ENCODE data around the gene ZC3H15.
"Not testable (repeated sequence)": the region's sequence is repeated elsewhere in the genome, so short reads cannot be mapped to it uniquely, and the experiment has no call there.

ZC3H15 gene

GRCh38 chr2:186485871-186486650 is at the start of gene ZC3H15:
ZC3H15 (plus strand) TSS chr2:186486260; CDS start chr2:186486383, 123 bp downstream.
- peak; percentile 96 for DNase-seq (ENCODE audit: low read depth, low spot score)

- no peak for DNase-seq (ENCODE audit: low read depth, low spot score)
Measured at GRCh38 chr2:186437719-186438118, 48.3 kb upstream of the ZC3H15 start.

- not testable (repeated sequence) for DNase-seq (ENCODE audit: low read depth, low spot score)
Measured at GRCh38 chr2:186439673-186440095, 46.4 kb upstream of the ZC3H15 start.

- no peak for DNase-seq (ENCODE audit: low read depth, low spot score)
Measured at GRCh38 chr2:186440506-186440905, 45.6 kb upstream of the ZC3H15 start.

GRCh38 chr2:186442885-186443284 is 43.2 kb upstream of the ZC3H15 start:
- DNase-seq (ENCODE audit: low read depth, low spot score), result no peak

- no peak for DNase-seq (ENCODE audit: low read depth, low spot score)
Measured at GRCh38 chr2:186443851-186444250, 42.2 kb upstream of the ZC3H15 start.

- no peak for DNase-seq (ENCODE audit: low read depth, low spot score)
Measured at GRCh38 chr2:186445506-186445905, 40.6 kb upstream of the ZC3H15 start.

GRCh38 chr2:186455613-186456012 is 30.4 kb upstream of the ZC3H15 start:
- DNase-seq (ENCODE audit: low read depth, low spot score), result no peak

- no peak for DNase-seq (ENCODE audit: low read depth, low spot score)
Measured at GRCh38 chr2:186456941-186457340, 29.1 kb upstream of the ZC3H15 start.

- peak; percentile 14 for DNase-seq (ENCODE audit: low read depth, low spot score)
Measured at GRCh38 chr2:186457908-186458307, 28.2 kb upstream of the ZC3H15 start.

GRCh38 chr2:186459009-186459408 is 27.1 kb upstream of the ZC3H15 start:
- no peak for DNase-seq (ENCODE audit: low read depth, low spot score)

- no peak for DNase-seq (ENCODE audit: low read depth, low spot score)
Measured at GRCh38 chr2:186460465-186460864, 25.6 kb upstream of the ZC3H15 start.

- DNase-seq (ENCODE audit: low read depth, low spot score), result no peak
Measured at GRCh38 chr2:186466743-186467142, 19.3 kb upstream of the ZC3H15 start.

GRCh38 chr2:186467421-186467820 is 18.6 kb upstream of the ZC3H15 start:
- DNase-seq (ENCODE audit: low read depth, low spot score), result no peak

- DNase-seq (ENCODE audit: low read depth, low spot score), result not testable (repeated sequence)
Measured at GRCh38 chr2:186472722-186473493, 13.2 kb upstream of the ZC3H15 start.

- not testable (repeated sequence) for DNase-seq (ENCODE audit: low read depth, low spot score)
Measured at GRCh38 chr2:186474239-186474638, 11.8 kb upstream of the ZC3H15 start.

GRCh38 chr2:186477790-186478189 is 8.3 kb upstream of the ZC3H15 start:
- DNase-seq (ENCODE audit: low read depth, low spot score), result no peak

GRCh38 chr2:186480991-186481390 is 5.1 kb upstream of the ZC3H15 start:
- DNase-seq (ENCODE audit: low read depth, low spot score), result no peak

GRCh38 chr2:186484062-186484735 is 1.9 kb upstream of the ZC3H15 start:
- DNase-seq (ENCODE audit: low read depth, low spot score), result no peak

GRCh38 chr2:186485576-186485870 is 537 bp upstream of the ZC3H15 start:
- DNase-seq (ENCODE audit: low read depth, low spot score), result no peak

- no peak for DNase-seq (ENCODE audit: low read depth, low spot score)
Measured at GRCh38 chr2:186486651-186487647, 889 bp downstream of the ZC3H15 start.
